T follicular helper cell (primary cell): Measurements from ENCODE around the gene TFRC.
A peak's percentile ranks its signal among the peaks of the same experiment; 100 is the strongest.
"Not testable (repeated sequence)": the region's sequence is repeated elsewhere in the genome, so short reads cannot be mapped to it uniquely, and the experiment has no call there.

ENCODE experiments used
- DNase-seq: peaks from one replicate; pipeline ENCODE4 v3.0.0-alpha.2; 2020; ENCODE audit warnings: low read depth
- total RNA-seq, 2 experiments: gene quantifications; one replicate each; lab custom pipeline; 2026; lab: John Stamatoyannopoulos, UW

The TFRC gene
- total RNA-seq = 120 to 1,043 reads per million in 2 experiments

DNA sequence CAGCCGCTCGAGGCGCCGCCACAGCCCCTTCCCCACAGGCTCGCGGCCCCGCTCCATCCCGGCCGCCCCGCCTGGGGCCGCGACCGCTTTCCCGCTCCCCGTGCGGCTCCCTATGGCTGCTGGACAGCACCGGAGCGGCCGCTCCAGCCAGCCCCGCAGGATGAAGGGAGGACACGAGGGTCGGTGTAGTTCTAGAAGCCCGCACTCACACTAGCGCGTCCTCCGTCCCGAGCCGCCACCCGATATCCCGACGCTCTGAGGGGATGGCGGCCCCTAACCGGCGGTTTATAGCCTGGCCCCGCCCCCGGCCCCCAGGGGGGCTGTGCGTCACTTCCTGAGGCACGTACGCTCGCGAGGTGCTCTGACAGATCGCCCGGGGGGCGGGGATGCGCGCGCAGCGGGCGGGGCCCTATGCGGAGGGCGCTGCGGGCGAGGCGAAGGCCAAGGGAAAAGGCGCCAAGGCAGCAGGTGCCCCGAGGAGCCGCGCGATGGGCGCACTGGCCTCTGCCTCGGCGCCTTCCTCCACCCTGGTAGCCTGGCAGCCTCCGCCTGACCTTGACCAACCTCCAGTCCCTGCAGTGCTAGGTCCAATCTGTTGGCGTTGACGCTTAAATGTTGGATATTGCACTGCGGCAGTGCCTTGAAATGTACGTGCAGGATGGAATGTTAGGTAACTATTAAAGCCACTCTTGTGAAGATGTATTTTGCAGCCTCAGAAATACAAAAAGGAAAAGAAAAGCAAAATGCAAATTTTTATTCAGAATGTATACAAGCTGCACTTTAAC lies at the start of gene TFRC:
TFRC (minus strand) TSS at position 257 of the 785 bp plus-strand sequence. CDS start 4,991 bp downstream, outside the sequence.
- DNase-seq = peak; percentile 93

DNA sequence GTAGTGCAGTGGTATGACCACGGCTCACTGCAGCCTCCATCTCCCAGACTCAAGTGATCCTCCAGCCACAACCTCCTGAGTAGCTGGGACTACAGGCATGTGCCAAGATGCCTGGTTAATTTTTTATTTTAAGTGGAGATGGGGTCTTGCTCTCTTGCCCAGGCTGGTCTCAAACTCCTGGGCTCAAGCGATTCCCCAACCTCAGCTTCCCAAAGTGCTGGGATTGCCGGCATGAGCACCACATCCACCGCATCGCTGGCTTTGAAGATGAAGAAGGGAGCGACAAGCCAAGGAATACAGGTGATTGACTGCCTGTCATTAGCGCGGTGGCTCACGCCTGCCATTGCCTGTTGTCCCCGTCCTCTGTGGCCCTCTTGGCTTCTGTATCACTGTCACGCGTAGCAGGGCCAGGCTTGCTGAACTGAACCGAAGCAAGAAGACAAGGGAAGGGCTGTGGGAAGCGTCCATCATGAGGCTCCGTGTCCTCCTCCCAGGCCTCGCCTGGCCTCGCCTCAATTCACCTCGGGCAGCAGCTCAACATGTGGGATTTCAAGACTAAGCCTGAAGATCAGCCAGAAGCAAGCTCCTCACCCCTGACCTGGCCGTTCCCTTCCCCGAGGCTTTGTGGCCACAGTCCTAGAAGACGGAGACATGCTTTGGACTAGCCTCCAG lies 46.4 kb upstream of the TFRC start:
- DNase-seq = no peak

DNA sequence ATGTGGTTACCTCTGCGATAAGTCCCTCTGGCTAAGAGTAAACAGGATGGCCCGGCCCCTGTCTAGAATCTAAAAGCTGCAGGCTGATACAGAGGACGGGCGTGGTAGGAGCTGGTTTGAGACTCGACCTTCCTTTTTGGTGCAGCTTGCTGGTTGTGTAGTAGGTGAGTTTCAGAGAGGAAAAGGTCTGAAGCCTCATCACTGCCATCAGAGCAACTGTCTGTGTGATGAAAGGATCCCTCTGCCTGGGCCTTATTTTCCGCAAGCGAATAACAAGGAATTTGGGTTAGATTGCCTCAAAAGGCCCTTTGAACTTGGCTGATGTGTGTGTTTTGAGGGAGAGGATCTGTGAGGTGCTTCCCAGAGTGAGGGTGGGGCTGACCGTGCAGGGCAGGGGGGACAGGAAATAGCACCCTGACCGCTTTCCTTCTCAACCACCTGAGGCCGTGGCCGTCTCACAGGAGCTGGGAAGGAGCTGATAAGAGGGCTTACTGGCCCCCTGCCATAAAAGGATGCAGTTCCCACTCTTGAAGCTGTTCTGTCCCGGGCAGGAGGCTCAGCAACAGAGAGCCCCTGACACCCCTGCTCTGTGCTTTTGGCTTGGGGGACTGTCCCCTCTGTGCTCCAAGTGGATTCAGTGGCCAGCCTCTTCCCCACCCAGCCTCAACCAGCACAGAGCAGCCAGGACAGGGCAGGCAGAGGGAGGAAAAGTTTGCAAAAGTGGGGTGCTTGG lies 45.6 kb upstream of the TFRC start:
- no peak for DNase-seq

DNA sequence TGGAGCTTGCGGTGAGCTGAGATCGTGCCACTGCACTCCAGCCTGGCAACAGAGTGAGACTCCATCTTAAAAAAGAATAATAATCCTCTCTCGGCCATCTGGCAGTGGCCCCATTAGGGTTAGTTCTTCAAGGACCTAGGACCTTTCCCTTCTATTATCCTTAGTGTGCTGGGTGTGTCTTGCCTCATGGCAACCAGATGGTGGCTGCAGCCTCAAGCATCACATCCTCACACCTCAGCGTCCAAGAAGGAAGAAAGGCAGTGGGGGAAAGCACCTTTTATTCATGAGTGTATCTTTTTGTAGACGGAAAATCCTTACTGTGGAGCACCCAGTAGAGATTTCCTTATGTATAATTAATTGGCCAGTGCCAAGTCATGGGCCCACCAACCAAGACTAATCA lies 42.7 kb upstream of the TFRC start:
- DNase-seq = no peak

DNA sequence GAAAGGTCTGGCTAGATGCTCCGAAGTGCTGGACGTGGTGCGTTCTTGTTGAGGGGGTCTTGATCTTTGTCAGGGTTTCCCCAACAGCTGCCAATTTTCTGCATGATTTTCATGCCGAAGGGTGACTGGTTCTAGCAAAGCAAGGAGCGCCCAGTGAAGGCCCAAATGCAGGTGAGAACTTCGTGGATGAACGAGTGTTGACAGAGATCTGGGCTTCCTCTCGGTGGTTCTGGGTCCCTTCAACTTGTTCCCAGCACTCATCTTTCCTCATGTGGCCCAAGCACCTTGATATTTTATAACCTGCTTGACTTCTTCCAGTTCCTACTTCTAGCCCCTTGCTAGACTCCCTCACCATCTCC lies 40.8 kb upstream of the TFRC start:
- DNase-seq = no peak

DNA sequence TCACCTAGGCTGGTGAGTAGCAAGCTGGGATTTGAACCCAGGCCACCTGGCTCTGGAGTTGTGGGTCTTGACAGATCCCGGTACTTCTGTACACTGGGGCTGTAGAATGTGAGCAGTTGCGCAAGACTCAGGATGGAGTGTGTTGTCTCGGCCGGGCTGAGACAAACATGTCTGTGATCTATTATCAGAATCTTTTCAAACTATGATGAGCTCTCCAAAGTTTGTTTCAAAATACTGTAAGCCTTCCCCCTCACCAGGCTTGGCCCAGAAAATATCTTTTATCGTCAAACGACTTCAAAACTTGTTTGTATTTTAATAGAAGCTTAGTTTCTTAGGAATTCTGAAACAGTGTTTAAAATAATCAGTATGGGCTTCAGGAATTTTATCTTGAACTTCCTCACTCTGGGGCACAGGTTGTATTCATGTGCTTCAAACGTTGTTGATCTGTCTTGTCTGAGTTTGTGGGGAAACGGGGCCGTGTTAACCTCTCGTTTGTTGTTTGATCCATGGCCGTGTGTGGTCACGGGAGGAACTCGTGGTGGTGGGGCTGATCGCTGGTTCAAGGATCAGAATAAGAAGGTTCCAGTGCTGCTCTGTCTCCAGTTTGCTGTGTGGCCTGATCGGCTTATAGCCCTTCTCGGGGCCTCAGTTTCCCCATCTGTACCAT lies 40.3 kb upstream of the TFRC start:
- no peak for DNase-seq

DNA sequence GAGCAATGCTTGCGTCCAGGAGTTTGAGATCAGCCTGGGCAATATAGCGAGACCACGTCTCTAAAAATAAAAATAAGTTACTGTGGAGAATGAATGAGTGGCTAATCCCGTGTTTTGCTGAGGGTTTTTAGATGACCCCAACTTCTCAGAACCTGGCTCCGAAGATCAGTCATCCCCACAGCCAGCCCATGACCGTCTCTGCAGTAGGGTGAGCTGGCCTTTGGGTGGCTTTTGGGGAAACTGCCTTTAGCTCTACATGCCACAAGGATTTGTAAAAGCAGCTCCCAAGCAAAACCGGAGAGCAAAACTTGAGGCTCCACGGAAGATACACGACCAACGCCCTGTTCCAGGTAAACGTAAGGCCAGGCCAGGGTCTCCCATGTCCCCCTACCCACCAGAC lies 39.2 kb upstream of the TFRC start:
- DNase-seq = no peak

DNA sequence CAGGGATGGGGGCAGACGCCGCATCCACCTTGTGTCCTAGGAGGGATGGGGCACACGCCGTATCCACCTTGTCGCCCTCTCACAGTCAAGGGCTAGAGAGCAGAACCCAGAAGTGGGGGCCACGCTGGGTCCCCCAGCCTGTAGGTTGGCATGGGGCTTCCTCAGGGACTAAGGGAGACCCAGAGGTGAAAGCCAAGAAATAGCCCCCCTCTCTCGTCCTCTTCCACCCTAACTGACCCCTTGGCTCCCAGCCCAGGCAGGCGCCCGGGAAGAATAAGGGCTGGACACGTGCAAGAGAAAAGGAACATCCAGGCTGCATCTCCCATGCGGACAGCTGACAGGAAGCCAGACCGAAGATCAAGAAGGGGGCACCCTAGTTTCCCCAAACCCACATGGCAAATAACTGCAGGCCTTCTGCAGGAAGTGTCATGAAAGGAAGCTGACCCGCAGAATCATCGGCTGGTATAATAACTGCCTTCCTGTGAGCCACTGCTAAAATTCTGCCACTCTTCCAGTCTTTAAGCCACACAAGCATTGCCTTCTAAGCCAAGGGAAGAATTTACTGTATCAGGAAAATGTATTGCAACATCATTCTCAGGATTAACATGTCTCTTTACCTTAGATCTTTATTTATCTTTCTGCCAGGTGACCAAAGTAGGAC lies 38.5 kb upstream of the TFRC start:
- no peak for DNase-seq

DNA sequence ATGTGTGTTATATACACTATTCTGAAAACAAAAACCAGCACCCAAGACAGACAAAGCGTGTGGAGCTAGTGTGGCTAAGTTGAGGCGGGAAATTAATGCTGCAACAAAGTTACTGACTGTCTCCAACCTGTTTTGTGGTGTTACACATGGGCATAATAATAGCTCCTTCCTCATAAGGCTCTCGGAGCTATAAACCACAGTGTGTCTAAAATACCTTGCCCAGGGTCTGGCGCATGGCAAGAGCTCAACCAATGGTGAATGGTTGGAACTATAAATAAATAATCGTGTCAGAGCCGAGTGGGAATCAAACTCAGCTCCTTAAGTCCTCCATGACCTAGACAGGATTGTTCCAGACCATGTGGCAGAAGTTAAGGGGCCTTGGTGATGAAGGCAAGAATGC lies 35.9 kb upstream of the TFRC start:
- DNase-seq = no peak

DNA sequence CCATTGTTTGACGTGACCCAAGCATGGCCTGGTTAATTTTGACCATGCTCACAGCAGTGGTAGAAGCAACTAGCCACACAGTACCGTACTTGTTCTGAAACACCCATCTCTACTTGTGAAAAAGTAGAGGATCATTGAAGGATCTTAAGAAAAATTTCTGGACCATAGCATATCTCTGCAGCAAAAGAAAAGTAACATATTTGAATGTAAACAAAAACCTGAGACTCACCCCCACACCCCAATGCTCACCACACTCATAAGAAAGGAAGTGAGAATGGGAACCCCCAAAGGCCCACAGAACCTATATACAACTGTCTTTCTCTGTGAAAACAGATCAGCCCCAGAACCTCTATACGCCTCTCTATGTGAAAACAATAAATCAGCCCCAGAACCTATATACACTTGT lies 33.8 kb upstream of the TFRC start:
- no peak for DNase-seq

DNA sequence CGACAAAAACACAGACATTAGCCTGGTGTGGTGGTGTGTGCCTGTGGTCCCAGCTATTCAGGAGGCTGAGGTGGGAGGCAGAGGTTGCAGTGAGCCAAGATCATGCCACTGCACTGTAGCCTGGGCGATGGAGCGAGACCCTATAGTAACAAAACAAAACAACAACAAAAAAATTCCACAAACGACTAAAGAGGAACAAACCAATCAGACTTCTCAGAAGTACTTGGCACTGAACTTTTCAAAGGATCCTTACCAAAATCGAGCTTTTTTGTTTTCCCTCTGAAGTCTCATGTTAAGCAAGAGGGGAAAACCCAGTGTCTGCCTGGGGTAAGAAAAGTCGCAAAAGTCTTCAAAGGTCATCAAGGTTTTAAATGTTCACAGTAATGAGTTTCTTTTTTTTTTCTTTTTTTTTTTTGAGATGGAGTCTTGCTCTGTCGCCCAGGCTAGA lies 30.1 kb upstream of the TFRC start:
- peak; percentile 5 for DNase-seq

DNA sequence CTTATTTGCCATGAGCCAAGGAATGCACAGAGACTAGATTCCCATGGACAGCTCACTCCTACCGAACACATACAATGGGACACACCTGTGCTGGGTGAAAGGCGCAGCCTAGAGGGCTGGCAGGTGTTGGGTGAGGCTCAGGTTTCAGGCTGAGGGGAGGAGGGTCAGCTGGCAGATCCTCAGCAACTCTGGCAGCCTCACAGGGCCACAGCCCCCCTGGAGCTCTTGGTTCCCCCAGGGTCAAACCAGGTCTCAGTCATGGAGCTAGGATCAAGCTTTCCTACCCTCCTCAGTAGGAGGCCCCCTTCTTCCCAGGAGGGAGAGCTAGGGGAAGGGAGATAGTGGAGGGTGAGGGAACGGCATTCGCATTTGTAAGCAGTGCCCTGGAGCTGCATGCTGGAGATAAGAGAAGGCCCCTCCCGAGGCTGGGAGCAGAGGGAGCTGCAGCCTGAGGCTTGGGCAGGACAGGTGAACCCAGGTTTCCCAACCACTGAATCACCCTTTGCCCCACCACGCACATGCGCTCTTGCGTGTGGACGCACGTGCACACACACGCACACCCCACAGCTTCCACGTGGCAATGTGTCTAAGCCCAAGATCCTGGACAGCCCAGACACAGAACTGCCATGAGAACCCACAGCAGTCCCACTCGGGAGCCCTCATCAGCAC lies 26.3 kb upstream of the TFRC start:
- DNase-seq = no peak

DNA sequence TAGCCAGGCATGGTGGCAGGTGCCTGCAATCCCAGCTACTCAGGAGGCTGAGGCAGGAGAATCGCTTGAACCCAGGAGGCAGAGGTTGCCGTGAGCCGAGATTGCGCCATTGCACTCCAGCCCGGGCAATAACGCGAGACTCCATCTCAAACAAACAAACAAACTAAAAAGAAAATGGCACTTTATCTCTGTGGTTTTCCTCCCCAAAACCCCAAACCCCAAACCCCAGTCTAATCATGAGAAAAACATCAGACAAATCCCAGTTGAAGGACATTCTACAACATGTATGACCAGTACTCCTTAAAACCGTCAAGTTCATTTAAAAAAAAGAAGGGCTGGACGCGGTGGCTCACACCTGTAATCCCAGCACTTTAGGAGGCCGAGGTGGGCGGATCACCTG lies 22.8 kb upstream of the TFRC start:
- DNase-seq = not testable (repeated sequence)

DNA sequence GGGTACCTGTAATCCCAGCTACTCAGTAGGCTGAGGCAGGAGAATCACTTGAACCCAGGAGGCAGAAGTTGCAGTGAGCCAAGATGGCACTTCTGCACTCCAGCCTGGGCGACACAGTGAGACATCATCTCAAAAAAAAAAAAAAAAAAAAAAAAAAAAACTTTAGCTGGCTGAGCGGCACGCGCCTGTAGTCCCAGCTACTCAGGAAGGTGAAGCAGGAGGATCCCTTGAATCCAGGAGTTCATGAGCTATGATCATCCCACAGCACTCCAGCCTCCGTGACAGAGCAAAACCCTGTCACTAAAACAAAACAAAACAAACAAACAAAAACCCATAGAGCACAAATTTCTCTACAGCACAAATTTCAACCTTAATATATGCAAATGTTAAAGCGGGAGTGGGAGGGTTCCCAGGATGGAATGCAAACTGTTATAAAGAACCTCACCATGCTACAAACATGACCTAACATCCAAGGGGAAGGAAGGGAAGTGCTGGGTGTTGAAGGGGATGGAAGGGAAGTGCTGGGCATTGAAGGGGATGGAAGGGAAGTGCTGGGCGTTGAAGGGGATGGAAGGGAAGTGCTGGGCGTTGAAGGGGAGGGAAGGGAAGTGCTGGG lies 16.6 kb upstream of the TFRC start:
- DNase-seq = not testable (repeated sequence)

DNA sequence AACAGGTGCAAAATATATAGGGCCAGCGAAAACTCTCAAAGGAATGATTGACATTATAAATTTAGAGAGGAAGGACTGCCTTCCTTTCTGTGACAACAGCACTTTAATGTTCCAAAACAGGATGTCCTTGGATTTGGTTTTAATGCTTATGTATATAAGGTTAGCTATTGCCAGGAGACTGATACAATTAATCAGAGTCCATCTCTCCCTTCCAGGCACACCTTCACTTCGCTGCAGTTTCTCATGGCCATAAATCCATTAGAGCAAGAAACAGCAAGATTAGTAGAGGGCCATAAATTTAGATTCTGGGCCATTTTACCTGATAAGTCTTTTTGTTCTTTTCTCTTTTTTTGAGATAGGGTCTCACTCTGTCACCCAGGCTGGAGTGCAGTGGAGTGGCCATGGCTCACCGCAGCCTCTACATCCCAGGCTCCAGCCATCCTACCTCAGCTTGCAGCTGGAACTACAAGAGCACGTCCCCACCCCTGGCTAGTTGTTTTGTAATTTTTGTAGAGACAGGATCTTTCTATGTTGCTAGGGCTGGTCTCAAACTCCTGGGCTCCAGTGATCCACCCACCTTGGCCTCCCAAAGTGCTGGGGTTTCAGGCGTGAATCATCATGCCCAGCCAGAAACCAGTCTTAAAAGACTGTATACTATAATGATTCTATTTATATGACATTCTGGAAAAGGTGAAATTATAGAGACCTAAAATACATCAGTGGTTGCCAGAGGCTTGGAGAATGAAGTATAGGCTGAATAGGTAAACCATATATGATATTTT lies 15.7 kb upstream of the TFRC start:
- DNase-seq = no peak

DNA sequence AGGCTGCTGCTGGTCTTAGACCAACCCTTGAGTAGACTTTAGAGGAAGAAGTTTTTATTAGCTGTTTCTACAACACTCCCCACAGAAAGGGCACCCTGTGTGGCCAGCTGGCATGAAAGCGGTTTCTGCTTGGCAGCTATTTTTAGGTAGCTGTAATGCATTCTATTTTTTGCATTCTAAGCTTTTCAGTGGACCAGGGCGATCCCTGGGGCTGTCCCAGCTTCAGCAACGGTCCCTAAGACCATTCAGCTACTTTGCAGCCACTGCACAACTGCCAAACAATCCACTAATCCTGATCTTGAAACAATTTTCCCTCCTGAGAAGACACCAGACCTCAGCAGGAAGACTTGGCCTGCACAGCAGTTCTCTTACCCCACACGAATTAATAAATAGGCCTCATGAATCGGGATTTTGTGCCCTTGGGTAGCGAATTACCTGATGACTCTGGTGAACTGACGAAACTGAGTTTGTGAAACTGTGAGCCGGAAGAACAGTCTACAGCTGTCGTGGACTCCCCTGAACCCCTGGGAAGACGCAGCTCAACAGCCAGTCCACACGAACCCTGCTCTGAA lies 14.6 kb upstream of the TFRC start:
- DNase-seq = no peak

DNA sequence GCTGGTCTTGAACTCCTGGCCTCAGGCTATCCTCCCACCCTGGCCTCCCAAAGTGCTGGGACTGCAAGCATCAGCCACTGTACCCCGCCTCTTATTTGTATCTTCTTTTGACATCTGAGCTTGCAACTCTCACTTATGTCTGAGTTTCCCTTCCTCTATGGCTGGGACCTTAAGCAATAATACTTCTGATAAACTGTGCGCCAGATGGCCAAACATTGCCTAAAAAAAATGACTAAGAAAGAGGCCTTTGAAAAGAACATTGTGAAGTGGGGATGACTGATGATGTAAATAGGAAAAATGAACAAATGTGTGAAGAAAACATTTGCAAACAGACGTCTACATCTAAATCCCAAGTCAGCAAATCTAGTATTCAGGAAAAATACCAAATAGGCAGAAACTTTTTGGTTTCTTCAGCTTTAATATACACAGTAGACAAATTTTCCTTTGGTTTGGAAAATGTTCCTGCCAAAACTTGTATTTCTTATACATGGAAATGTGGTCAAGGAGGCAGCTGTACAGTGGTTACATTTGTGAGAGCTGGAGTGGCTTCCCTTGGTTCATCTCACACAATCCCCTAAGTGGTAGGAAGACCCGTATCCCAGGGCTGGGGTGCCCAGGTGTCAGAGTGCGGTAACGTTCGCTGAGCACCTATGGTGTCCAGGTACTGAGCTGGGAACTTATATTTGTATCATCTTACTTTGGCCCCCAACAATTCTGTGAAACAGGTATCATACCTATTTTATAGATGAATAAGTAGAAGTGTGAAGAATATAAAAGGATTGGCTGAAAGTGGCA lies 11.6 kb upstream of the TFRC start:
- DNase-seq = no peak

DNA sequence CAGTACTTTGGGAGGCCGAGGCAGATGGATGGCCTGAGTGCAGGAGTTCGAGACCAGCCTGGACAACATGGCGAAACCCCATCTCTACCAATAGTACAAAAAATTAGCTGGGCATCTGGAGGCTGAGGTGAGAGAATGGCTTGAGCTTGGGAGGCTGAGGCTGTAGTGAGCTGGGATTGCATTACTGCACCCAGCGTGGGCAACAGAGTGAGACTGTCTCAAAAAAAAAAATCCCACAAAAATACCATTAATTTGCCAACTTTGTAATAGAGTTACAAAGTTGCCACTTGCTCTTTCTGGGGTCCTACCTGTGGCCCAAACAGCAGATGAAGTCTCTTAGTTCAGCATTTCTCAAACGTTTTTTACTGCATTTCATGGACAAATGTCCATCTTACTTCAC lies 6.0 kb upstream of the TFRC start:
- DNase-seq = no peak

DNA sequence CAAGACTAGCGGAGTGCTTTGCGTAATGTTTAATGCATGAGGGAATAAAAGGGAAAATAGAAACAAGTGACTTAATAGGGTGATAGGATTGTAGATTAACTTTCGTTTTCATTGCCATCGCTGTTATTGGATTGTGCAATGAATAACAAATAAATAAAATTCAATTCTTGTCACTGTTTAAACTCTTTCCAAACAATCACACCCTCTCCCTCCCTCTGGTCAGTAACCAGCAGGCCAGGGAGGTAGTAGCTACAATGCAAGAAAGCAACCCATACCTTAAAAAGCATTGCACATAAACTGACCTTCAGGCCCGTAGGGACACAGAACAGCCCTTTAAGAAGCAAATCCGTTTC lies 705 bp upstream of the TFRC start:
- no peak for DNase-seq
